ENCODE results near the gene MLF2. TPM values are rescaled to one million over a fixed set of nuclear protein-coding genes. Genes with fewer than 3 reads are reported as not detected.

The MLF2 gene
- total and polyA plus RNA-seq, 2 of the 13 experiments (the other 11 are each of a cell fraction or from before 2014, with no cell fraction given) = 88.1 to 167 TPM

- TF ChIP-seq ZNF609 (CRISPR knock-in tag; IDR thresholded peaks at IDR 0.05; ENCODE audit: borderline replicate concordance) = no peak; the same call in 1 of the 2 replicates
- no peak for TF ChIP-seq IRF1 (CRISPR knock-in tag; IDR thresholded peaks at IDR 0.05; ENCODE audit: low read depth)
- TF ChIP-seq NFIB (CRISPR knock-in tag; IDR thresholded peaks at IDR 0.05; ENCODE audit: borderline replicate concordance) = no peak
- TF ChIP-seq KLF9 (CRISPR knock-in tag; IDR thresholded peaks at IDR 0.05; ENCODE audit: low read depth) = 0 out of 2 replicates have a peak, but pooled peaks have one; percentile 75
- TF ChIP-seq STAT5B (CRISPR knock-in tag; IDR thresholded peaks at IDR 0.05) = no peak
- no peak for TF ChIP-seq ZNF160 (CRISPR knock-in tag; IDR thresholded peaks at IDR 0.05)
- no peak for TF ChIP-seq IRX3 (CRISPR knock-in tag; IDR thresholded peaks at IDR 0.05; ENCODE audit: borderline replicate concordance, low read depth)
- TF ChIP-seq ZNF30 (CRISPR knock-in tag; IDR thresholded peaks at IDR 0.05) = peak; percentile 64; the same call in 1 of the 2 replicates
- TF ChIP-seq ATF4 (CRISPR knock-in tag; IDR thresholded peaks at IDR 0.05) = 0 out of 4 replicates have a peak, but pooled peaks of 1 of the 2 experiments have one; percentile 22
- no peak for TF ChIP-seq HHEX (CRISPR knock-in tag; IDR thresholded peaks at IDR 0.05)
- TF ChIP-seq FOXP4 (CRISPR knock-in tag; IDR thresholded peaks at IDR 0.05) = no peak
- TF ChIP-seq SATB2 (CRISPR knock-in tag; IDR thresholded peaks at IDR 0.05) = no peak
- no peak for TF ChIP-seq NFE2L1 (CRISPR knock-in tag; IDR thresholded peaks at IDR 0.05; ENCODE audit: borderline replicate concordance)
- TF ChIP-seq STAT6 (CRISPR knock-in tag; IDR thresholded peaks at IDR 0.05; ENCODE audit: borderline replicate concordance) = peak; percentile 51; the same call in 1 of the 2 replicates
- peak; percentile 85; the same call in 1 of the 2 replicates for TF ChIP-seq ZNF224 (CRISPR knock-in tag; IDR thresholded peaks at IDR 0.05)
- peak; percentile 80; the same call in 1 of the 2 replicates for TF ChIP-seq ZNF337 (CRISPR knock-in tag; IDR thresholded peaks at IDR 0.05; ENCODE audit: borderline replicate concordance, low read depth)
These were observed at the start of gene MLF2 (continued) for GRCh38 chr12:6752921-6753771.
